Pons (tissue), 1 donor: ENCODE results near the gene ARL8A.
A peak's percentile ranks its signal among the peaks of the same experiment; 100 is the strongest.
"Not testable (repeated sequence)": the region's sequence is repeated elsewhere in the genome, so short reads cannot be mapped to it uniquely, and the experiment has no call there.

Experiments used
- DNase-seq: peaks from one replicate; pipeline ENCODE4 v3.0.0-alpha.2; 2016; ENCODE audit warnings: low spot score

The ARL8A gene

DNA sequence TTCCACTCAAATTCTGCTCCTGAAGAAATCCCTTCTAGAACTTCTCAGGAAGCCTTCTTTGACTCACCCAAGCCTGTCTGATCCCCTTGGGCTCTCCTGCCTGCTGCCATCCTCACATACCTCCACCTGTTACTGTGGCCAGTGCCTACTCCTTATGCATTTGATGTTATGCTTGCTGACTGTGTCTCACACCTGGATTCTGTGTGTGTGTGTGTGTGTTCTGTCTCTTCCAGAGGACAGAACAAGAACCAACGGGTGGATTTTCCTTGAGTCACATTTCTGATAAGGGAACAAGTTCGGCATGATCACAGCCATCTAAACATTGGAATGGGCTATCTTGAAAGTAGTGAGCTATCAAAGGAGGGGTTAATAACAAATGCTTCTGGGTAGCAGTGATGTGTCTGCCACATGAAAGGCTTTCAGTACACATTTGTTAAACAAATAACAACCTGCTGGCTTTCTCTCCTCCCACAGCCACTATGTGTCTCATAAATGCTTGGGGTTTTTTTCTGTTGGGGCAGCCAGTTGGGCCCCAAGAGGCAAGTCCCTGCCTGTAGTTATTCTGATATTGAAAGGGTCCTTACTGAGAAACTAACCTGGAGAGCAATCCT lies 30.7 kb downstream of the ARL8A start:
- no peak for DNase-seq

DNA sequence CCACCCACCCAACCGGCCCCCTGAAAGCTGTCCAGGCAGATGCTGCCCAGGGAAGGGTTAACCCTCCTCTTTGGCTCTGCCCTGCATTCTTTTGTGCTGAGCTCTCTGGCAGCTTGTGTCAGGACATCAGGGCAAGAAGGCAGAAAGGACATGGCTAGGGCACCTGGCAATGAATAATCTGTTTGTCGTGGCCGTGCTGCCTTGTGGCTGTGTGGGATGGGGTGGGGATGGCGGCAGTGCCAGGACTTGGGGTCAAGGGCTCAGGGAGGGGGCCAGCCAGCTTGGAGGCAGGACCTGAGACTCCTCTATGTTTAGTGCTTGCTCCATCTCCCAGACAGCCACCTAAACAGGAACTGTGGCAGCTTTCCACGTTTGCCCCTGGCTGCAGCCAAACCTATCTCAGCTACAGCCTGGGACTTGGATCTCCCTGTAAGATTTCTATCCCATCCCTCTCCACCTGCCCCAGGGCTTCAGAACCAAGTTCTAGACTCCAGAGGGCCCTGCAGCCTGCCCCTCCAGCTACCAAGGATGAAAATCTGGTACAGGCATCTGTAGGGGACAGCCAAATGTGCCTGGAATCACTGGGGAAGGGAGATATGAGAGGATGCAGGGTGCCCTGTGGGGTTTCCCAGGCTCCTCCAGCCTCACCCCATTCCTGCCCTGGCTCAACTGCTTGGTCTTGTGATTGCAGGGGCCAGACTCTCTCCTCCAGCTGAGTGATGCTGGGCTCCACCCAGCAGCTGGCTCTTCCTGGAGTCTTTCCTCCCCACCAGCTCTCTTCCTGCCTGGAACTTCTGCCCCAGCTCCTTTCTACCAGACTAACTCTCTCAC lies 31.5 kb downstream of the ARL8A start:
- DNase-seq: no peak

- not testable (repeated sequence) for DNase-seq
Observed at GRCh38 chr1:202111589-202111988, 32.9 kb downstream of the ARL8A start.

- no peak for DNase-seq
Observed at GRCh38 chr1:202110977-202111376, 33.6 kb downstream of the ARL8A start.

DNA sequence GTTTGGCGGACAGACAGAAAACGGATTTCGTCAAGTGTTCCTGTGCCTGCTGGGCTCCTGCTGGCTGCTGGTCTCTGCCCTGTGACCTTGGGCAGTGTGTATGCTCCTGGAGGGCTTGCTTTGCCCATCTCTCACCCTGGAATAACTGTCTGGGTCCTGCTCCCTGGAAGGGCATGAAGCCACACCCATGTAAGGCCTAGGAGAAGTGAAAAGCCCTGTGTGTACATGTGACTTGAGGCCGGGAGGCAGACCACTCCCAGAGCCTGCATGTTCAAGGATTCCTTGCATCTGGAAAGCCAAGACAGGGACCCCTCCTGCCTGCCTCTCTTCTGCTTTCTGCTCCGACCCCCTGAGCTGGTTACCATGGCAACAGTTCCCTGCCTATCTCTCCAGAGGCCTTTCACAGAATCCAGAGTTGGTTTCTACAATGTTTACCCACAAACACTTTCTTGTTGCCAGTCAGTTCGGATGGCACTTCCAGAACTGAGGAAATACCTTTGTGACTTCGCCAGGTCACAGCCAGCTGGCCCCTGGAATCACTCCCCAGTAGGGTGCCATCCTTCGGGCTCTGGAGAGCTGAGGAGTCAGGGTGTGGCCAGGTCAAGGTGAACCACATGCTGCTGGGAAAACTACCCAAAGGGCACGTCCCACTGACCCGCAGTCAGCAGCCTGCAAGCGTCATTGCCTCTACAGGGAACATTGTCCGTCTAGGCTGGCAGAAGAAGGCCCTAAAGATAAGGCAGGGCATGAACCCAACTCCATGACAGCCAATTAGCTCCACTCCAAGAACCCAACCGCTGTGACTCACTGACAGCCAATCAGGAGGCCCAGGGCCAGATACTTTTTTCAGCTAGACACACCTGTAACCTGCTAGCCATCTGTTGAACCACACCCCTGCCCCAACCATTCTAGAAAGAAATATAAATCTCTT lies 36.5 kb downstream of the ARL8A start:
- DNase-seq: no peak

GRCh38 chr1:202107321-202107761 lies 37.2 kb downstream of the ARL8A start:
- no peak for DNase-seq

GRCh38 chr1:202106340-202107254 lies 37.9 kb downstream of the ARL8A start:
- DNase-seq: no peak

- no peak for DNase-seq
Observed at GRCh38 chr1:202105571-202106339, 38.8 kb downstream of the ARL8A start.

DNA sequence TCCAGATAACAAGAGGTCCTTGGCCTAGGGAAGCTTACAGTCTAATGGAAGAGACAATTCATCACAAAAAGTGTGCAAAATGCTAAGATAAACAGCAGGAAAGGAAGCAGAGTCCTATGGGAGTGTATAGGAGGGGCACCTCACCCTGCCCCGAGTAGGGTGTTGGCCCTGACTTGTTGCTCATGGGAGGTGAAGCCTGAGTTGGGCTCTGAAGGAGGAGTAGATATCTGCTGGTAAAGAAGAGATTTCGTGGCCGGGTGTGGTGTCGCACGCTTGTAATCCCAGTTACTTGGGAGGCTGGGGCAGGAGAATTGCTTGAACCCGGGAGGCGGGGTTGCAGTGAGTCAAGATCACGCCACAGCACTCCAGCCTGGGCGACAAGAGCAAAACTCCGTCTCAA lies 40.5 kb downstream of the ARL8A start:
- no peak for DNase-seq

GRCh38 chr1:202101184-202101583 lies 43.4 kb downstream of the ARL8A start:
- DNase-seq: no peak

DNA sequence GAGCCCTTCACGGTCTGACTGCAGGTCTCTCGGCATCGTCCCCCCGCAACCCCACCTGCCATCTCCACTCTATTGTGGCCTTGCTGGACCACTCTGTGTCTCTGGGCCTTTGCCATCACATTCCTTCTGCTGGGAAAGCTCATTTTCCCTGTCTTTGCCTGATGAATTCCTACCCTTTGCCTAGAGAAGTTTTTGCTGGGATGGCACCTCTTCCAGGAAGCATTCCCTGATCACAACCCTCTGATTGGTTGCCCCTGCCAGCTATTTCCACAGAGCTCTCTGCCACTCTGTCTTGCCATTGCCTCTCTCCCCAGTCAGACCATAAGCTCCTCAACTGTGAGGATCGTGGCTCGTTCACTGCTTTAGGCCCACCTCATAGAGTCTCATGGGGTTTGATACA lies 50.7 kb downstream of the ARL8A start:
- DNase-seq: no peak

DNA sequence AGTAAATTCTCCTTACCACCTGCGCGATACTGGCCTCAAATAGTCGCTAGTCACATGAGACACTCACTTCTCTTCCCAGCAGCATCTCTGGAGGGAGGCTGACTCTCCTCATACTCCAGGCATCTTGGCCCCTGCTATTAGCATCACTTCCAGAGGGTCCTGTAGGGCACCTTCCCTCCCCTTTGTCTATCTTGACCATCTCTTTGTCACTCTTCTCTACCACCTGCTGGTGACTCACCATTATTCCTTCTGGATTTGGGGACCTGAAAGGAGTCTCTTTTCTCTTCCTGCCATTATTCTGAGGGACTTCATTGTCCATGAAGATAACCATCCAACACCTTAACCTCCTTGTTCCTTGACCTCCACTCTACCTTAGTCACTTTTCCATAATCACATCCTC lies 53.5 kb downstream of the ARL8A start:
- DNase-seq: no peak

DNA sequence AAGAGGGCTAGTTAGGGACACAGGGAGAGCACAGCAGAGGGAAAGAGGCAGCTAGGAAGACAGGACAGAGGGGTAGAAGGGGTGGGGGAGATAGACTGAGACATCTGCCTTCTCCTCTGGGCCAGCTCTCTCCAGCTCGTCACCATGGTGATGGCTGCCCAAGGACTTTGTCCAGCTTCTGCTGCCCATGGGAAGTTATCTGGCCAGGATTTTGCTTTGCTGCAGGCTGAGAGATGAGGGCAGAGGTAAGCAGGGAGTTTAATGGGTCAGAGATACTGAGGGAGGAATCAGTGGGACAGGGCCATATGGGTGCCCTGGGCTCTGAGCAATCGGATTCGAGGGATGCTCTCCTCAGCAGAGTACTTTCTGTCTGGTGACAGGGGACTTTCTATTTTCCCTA lies 56.3 kb downstream of the ARL8A start:
- peak; percentile 47 for DNase-seq

GRCh38 chr1:202086579-202087350 lies 57.8 kb downstream of the ARL8A start:
- peak; percentile 12 for DNase-seq

- DNase-seq: peak; percentile 90
Observed at GRCh38 chr1:202085682-202086373, 58.7 kb downstream of the ARL8A start.

DNA sequence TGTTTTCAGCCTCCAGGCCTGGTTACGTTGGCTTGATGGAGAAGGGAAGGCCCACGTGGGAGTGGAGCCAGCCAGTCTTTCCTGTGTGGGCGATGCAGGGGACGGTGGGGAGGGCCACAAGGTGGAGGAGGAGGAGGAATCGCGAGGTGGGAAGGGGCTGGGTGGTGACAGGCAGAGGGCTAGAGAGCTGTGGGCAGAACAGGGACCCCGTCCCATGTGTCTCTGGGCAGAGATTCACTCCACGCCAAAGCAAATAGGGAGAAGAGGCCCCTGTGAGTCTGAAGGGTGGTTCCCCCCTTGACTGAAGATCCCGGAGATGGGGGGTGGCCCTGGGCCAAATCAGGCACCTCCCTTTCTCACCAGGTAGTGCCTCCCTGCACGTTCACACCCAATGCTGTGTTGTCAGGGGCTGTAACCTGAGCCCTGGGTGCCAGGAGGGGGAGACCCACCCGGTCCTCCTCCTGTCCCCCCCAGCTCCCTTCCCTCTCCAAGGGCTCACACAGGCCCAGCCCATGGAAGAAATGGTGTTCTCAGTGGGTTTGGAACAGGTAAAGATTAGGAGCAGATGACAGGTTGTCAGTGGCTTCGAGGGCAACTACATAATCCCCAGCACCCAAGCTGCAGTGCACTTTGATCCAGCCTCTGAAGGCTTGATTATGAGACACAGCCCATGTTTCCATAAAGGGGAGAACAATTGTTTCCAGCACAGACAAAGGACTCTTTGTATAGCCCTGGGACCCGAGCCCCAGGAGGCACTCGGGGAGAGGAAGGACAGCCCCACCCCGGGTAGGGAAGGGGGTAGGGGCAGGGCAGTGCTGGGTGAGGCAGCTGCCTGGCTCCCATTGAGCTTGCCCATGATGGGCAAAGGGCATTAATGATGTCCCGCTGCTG lies 59.5 kb downstream of the ARL8A start:
- peak; percentile 99 for DNase-seq
